Cardiac muscle cell (in vitro differentiated cells and primary cell): ENCODE measurements around the gene AUTS2. TPM values are rescaled to one million over a fixed set of nuclear protein-coding genes. Genes with fewer than 3 reads are reported as not detected.

Source experiments
- DNase-seq, 2 donors: peaks; one replicate each; pipeline versions ENCODE4 v3.0.0 to v3.0.0-alpha.2; 2010 to 2017; ENCODE audit warnings: low read depth in 1 of 2, low spot score in 1 of 2
- H3K27ac ChIP-seq: fragments of 200-600 bp; sonication (generic); 2 replicates; pipeline ENCODE4 v1.5.1; 2016
- H3K27me3 ChIP-seq: fragments of 200-600 bp; sonication (generic); 2 replicates; pipeline ENCODE4 v1.6.0; 2016; ENCODE audit warnings: control low read depth
- H3K36me3 ChIP-seq: fragments of 200-600 bp; sonication (generic); 2 replicates; pipeline ENCODE4 v1.5.1; 2016; ENCODE audit warnings: control low read depth
- H3K4me1 ChIP-seq: fragments of 200-600 bp; sonication (generic); 2 replicates; pipeline ENCODE4 v1.8.1; 2017; ENCODE audit warnings: low read depth, mild to moderate bottlenecking, mixed run types
- H3K4me3 ChIP-seq: fragments of 200-600 bp; sonication (generic); 2 replicates; pipeline ENCODE4 v1.5.1; 2016; ENCODE audit warnings: mild to moderate bottlenecking
- H3K9me3 ChIP-seq: fragments of 200-600 bp; sonication (generic); 2 replicates; pipeline ENCODE4 v1.5.1; 2017; ENCODE audit warnings: low read depth, mild to moderate bottlenecking, control low read depth
- polyA plus RNA-seq: library from polyadenylated mRNA; unstranded; fragments of >200 nt; fragmentation: Nextera tagmentation; extraction: Ambion mirVana; gene quantifications from 2 replicates; pipeline ENCODE4 v1.2.1, GENCODE V29; 2016
- total RNA-seq: library from RNA; depleted of rRNA; stranded (reverse); fragments of >200 nt; gene quantifications from 2 replicates; pipeline ENCODE4 v1.2.3, GENCODE V29; 2016
- TF ChIP-seq, protein P1 (sequence below): IDR thresholded peaks from 2 replicates; pipeline ENCODE4 v1.5.1; 2012; ENCODE audit warnings: low read depth, mild to moderate bottlenecking, low read length

The AUTS2 gene
- total and polyA plus RNA-seq, 2 experiments from 2014 or later: 41.0 to 45.5 TPM

DNA sequence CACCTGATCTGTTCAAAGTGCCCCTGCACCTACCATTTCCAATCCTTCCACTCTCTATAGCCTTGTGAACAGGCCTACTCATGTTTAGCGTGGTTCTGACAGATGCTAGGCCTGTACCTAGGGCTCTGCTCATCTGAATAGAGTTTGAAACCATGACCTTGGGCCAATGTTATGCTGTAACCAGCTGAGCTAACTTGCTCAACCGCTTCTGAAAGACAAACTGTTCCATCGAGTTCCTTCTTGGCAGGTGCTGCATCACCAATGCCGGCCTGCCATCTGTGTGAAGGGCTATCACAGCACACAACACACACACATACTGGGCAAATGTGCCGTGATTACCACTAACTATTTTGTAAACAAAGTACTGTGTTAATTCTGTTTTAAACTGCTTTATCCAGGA lies 1114.7 kb downstream of the AUTS2 start:
- no peak overlapping the region for H3K27ac ChIP-seq
- no peaks in the 10 kb centered on the region for H3K36me3 ChIP-seq
- H3K9me3 ChIP-seq: no peaks in the 10 kb centered on the region
- TF ChIP-seq, protein P1, sequence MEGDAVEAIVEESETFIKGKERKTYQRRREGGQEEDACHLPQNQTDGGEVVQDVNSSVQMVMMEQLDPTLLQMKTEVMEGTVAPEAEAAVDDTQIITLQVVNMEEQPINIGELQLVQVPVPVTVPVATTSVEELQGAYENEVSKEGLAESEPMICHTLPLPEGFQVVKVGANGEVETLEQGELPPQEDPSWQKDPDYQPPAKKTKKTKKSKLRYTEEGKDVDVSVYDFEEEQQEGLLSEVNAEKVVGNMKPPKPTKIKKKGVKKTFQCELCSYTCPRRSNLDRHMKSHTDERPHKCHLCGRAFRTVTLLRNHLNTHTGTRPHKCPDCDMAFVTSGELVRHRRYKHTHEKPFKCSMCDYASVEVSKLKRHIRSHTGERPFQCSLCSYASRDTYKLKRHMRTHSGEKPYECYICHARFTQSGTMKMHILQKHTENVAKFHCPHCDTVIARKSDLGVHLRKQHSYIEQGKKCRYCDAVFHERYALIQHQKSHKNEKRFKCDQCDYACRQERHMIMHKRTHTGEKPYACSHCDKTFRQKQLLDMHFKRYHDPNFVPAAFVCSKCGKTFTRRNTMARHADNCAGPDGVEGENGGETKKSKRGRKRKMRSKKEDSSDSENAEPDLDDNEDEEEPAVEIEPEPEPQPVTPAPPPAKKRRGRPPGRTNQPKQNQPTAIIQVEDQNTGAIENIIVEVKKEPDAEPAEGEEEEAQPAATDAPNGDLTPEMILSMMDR: no peak
- no peak for DNase-seq
- H3K4me3 ChIP-seq: no peak overlapping the region
- no peaks in the 10 kb centered on the region for H3K27me3 ChIP-seq
- H3K4me1 ChIP-seq: peaks cover 34% of the 10 kb centered on the region

DNA sequence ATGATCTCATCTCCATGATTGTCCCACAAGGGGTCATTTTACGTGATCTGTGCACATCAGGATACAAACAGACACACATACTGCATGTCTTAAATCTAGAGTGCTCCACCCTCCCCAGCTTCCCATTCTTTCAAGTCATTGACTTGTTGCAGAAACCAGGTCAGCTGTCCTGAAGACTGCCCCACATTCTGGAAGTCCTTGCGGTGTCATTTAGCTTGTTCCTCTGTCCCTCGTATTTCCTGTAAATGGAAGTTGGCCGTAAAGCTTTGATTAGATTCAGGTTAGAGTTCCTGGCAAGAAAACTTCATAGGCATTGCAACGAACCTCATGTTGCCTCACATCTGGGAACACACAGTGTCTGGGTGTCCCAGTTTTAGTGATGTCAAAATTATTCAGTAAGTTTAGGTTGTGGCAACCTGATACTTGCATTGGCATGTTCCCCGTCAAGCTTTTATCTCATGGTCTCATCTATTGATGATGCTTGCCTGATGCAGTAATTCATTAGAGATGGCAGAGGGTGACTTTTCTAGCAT lies 1116.3 kb downstream of the AUTS2 start:
- H3K27me3 ChIP-seq: no peaks in the 10 kb centered on the region
- H3K4me3 ChIP-seq: no peak overlapping the region
- peaks cover 22% of the 10 kb centered on the region for H3K4me1 ChIP-seq
- H3K9me3 ChIP-seq: no peaks in the 10 kb centered on the region
- no peak for DNase-seq
- TF ChIP-seq, protein P1: no peak
- no peaks in the 10 kb centered on the region for H3K36me3 ChIP-seq
- no peak overlapping the region for H3K27ac ChIP-seq

DNA sequence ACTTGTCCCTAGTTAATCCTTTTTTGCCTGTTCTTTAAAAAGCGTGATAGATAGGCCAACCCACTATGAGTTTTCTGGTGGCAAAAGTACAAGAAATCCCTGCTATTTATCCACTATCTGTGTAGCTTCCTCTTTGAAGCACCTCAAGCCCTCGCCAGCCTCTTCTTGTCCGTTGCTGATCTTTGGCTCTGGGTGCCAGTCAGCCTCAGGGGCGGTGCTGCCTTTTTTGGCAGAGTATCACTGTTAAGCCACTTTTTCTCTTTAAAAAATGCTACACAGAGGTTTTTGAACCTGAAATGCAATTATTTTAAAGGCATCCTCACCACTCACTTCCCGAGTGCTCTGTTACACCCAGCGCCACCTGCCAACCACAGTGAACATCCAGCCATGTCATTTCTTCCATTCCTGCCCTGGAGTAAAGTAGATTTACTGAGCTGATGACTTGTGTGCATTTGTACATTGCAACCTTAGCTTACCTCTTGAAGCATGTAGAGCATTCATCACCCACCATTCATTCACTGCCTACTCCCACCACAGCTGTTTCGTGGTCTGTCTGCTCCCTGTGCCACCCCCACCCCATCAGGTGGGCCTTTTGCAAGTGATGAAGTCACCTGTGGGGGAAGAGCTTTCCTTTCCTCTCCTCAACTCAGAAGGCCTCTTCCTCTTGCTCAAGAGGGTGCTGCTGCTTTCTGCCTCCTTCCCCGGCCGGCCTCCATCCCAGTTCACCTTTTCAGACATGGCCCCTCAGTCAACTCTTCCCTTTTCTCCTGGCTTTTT lies 1119.5 kb downstream of the AUTS2 start:
- DNase-seq: no peak
- Histone ChIP-seq H3K4me1 (peaks cover 13% of the 10 kb centered on the region), H3K27me3 (no peaks in the 10 kb centered on the region), H3K27ac (no peak overlapping the region), H3K4me3 (no peak overlapping the region), H3K9me3 (no peaks in the 10 kb centered on the region), H3K36me3 (no peaks in the 10 kb centered on the region)
- TF ChIP-seq, protein P1: no peak

DNA sequence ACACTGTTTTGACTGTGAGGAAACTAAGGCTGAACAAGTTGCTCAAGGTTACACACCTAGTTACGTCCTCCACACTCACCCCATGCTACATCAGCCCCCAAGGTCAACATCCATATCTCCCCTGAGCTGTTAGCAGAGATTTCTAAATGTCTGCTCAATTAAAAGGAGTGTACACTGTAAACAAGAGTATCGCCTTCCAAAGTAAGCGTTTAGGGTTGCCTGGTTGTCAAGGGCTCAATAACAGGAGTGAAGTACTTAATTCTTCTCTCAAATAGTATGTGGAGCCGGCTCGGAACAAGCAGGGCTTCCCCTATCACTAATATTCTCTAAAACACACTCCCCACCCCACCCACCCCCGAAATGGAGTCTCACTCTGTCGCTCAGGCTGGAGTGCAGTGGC lies 1120.8 kb downstream of the AUTS2 start:
- TF ChIP-seq, protein P1: no peak
- H3K36me3 ChIP-seq: no peaks in the 10 kb centered on the region
- peaks cover 13% of the 10 kb centered on the region for H3K4me1 ChIP-seq

DNA sequence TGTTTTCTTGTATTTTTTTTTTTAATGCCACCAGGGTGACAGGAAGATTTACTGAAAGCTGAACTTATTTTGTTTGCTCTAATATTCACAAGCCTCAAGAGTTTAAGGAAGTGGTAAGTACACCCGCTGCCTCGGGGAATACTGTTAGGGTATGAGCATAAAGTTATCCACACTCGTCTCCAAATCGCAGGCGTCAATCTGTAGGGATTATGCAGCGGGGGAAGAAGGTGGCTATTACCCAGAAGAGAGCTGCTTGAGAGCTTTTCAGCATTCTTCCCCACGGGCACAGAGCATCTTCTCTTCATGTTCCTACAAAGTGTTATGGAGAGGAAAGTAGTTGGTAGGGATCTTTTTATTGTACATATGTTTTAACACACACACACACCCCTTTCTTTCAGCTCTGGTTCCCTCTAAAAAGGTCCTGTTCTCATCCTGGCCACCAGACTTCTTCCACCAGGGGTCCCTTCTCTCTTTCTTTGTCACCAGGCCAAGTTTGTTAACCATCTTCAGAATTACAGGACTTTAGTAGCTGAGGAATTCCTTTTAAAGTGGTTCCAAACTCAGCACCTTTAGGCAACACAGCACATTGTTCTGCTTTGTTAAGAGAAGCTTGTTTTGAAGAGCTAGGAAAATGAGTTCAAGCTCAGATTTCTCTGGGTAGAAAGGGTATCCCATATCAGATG lies 1122.1 kb downstream of the AUTS2 start:
- DNase-seq: no peak
- Histone ChIP-seq H3K36me3 (no peaks in the 10 kb centered on the region), H3K9me3 (no peaks in the 10 kb centered on the region), H3K27ac (peak overlapping the region; percentile 16), H3K4me3 (no peak overlapping the region), H3K27me3 (no peaks in the 10 kb centered on the region), H3K4me1 (peaks cover 13% of the 10 kb centered on the region)
- TF ChIP-seq, protein P1: no peak

More for the DNA sequence above, 1120.8 kb downstream of the AUTS2 start:
- Histone ChIP-seq H3K4me3 (no peak overlapping the region), H3K9me3 (no peaks in the 10 kb centered on the region), H3K27me3 (no peaks in the 10 kb centered on the region), H3K27ac (no peak overlapping the region)
- no peak for DNase-seq
